Skeletal muscle satellite cell (primary cell): ENCODE data around the gene CUL4A.
A peak's percentile ranks its signal among the peaks of the same experiment; 100 is the strongest.

ENCODE experiments used
- H3K27me3 ChIP-seq: 2 replicates; pipeline ENCODE4 v1.7.0; 2013; ENCODE audit warnings: low read length; ENCODE audit not compliant: control insufficient read depth, insufficient read depth
- H3K36me3 ChIP-seq: 2 replicates; pipeline ENCODE4 v1.7.0; 2013; ENCODE audit warnings: mild to moderate bottlenecking, control low read depth, low read length; ENCODE audit not compliant: insufficient read depth
- H3K4me1 ChIP-seq: 2 replicates; pipeline ENCODE4 v1.7.0; 2013; ENCODE audit warnings: low read length; ENCODE audit not compliant: control insufficient read depth, insufficient read depth
- H3K4me2 ChIP-seq: 2 replicates; pipeline ENCODE4 v1.7.0; 2013; ENCODE audit warnings: mild to moderate bottlenecking, low read length
- H3K4me3 ChIP-seq: 2 replicates; pipeline ENCODE4 v1.7.0; 2013; ENCODE audit warnings: low read length
- H3K9ac ChIP-seq: 2 replicates; pipeline ENCODE4 v1.7.0; 2013; ENCODE audit warnings: mild to moderate bottlenecking, low read depth, low read length, moderate library complexity
- H3K9me3 ChIP-seq: replicated peaks from 2 replicates; pipeline ENCODE4 v1.7.0; 2013; ENCODE audit warnings: mild to moderate bottlenecking, control low read depth, low read length

CUL4A gene

DNA sequence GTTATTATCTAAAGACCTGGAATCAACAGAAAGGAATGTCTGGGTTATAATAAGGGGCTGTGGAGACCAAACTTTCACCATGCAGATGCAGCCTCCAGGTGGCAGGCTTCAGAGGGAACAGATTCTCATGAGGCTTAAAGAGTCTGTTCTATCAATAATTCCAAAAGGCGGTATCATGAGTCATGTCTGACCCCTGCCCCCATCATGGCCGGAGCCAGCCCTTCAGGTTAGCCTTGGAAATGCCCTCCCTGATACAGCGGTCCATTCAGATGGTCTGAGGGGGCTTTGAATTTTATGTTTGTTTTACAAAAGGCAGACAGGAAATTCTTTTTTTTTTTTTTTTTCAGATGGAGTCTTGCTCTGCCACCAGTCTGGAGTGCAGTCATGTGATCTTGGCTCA is 66.0 kb downstream of the CUL4A start:
- Histone ChIP-seq H3K9ac (no peak overlapping the region), H3K27me3 (no peaks in the 10 kb centered on the region), H3K36me3 (peaks cover 18% of the 10 kb centered on the region), H3K4me1 (peaks cover 14% of the 10 kb centered on the region), H3K4me3 (no peak overlapping the region), H3K9me3 (no peaks in the 10 kb centered on the region), H3K4me2 (no peak overlapping the region)

GRCh38 chr13:113280126-113280525 is 70.7 kb downstream of the CUL4A start:
- H3K4me1 ChIP-seq: peaks cover 1% of the 10 kb centered on the region
- no peak overlapping the region for H3K9ac ChIP-seq
- no peaks in the 10 kb centered on the region for H3K9me3 ChIP-seq
- H3K27me3 ChIP-seq: peaks cover 5% of the 10 kb centered on the region
- H3K4me2 ChIP-seq: no peak overlapping the region
- no peaks in the 10 kb centered on the region for H3K36me3 ChIP-seq
- H3K4me3 ChIP-seq: no peak overlapping the region

DNA sequence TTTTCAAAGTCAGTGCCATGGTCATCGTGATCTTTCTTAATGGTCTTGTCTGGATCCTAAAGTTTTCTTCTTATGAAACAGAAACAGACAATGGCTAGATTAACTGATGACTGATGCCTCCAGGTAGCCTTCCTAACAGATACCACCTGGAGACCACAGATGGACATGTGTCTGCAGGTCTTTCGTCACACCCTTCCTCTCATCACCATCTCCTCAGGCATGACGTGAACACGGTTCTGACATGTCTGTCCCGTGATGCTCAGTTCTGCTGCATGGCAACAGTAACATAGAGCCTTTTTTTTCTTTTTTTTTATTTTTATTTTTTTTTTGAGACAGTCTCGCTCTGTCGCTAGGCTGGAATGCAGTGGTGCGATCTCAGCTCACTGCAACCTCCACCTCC is 74.5 kb downstream of the CUL4A start:
- no peaks in the 10 kb centered on the region for H3K9me3 ChIP-seq
- no peaks in the 10 kb centered on the region for H3K4me1 ChIP-seq
- no peak overlapping the region for H3K4me2 ChIP-seq
- H3K4me3 ChIP-seq: no peak overlapping the region
- H3K36me3 ChIP-seq: no peaks in the 10 kb centered on the region
- no peak overlapping the region for H3K9ac ChIP-seq
- H3K27me3 ChIP-seq: peaks cover 14% of the 10 kb centered on the region

DNA sequence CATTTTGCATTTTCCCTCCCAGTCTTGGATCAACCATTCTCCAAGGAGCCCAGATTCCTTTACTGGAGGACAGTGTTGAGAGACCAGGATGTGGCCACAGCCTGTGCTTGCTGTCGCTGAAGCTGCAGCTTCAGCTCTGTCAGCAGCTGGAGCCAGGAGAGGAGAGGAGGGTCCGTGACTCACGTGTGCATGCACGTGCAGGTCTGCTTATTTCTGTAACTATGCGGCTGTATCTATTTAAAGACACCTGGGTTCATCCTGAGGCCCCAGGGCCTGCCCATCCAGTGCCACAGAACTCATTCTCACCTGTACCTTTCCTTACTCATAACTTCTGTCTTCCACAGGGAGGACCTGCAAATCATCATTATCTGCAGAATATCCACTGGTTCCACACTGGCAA is 79.5 kb downstream of the CUL4A start:
- H3K36me3 ChIP-seq: no peaks in the 10 kb centered on the region
- no peak overlapping the region for H3K9ac ChIP-seq
- peaks cover 24% of the 10 kb centered on the region for H3K27me3 ChIP-seq
- H3K4me2 ChIP-seq: no peak overlapping the region
- no peaks in the 10 kb centered on the region for H3K9me3 ChIP-seq
- H3K4me3 ChIP-seq: no peak overlapping the region
- H3K4me1 ChIP-seq: peaks cover 11% of the 10 kb centered on the region

DNA sequence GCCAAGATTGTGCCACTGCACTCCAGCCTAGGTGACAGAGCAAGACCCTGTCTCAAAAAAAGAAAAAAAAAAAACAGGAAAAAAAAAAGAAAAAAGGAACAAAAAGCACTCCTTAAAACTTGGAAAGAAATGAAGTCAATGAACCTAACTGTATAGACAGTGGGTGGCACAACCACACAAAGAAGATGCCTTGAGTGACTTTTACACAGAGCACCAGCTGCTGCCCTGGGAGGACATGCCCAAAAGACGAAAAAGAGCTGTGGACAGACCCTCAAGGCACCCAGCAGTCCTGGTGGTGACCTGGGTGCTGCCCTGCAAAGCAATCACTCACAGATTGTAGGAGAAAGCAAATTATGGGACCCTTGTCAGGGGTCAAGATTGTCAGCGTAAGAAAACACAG is 81.7 kb downstream of the CUL4A start:
- H3K36me3 ChIP-seq: no peaks in the 10 kb centered on the region
- H3K27me3 ChIP-seq: peaks cover 24% of the 10 kb centered on the region
- no peak overlapping the region for H3K4me2 ChIP-seq
- no peak overlapping the region for H3K4me3 ChIP-seq
- peaks cover 11% of the 10 kb centered on the region for H3K4me1 ChIP-seq
- H3K9me3 ChIP-seq: no peaks in the 10 kb centered on the region
- H3K9ac ChIP-seq: no peak overlapping the region

DNA sequence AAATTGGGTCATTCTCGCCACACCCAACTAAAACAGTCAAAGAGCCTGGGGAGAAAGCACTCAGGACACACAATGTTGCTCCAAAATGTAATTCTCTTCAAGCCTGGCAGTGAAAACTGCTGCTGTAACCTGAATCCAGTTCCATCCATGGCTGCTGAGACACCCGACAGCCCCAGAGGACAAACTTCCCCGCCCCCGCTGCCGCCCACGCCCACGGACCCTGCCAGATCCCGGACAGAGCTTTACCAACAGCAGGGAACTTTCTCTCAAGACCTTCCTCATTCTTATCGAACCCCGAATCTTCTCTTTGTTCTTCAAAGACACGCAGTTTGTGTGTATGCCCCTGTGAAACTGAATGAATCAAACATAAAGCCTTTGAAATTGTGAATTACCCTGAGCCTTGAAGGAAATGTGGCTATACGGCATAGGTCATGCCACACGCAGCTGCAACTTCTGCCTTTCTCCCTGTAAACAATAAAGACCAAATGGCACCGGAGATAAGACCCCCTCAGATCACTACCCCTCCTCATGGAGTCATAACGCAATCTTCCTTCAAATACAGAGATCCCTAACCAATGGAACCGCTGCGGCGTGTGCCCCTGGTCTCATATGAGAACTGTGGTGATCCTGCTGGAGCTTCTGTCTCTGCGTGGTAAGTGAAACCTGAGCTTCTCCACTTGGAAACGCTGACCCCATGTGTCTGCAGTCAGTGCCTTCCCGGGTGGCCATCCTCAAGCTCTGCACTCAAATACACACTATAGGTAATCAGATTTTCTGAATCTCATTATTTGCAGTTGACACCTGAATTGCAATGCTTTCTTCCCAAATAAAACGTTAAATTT is 82.8 kb downstream of the CUL4A start:
- peak overlapping the region; percentile 97 for H3K4me2 ChIP-seq
- H3K27me3 ChIP-seq: peaks cover 24% of the 10 kb centered on the region
- no peaks in the 10 kb centered on the region for H3K36me3 ChIP-seq
- peaks cover 17% of the 10 kb centered on the region for H3K4me1 ChIP-seq
- H3K4me3 ChIP-seq: peak overlapping the region; percentile 67
- H3K9ac ChIP-seq: peak overlapping the region; percentile 80
- H3K9me3 ChIP-seq: no peaks in the 10 kb centered on the region

DNA sequence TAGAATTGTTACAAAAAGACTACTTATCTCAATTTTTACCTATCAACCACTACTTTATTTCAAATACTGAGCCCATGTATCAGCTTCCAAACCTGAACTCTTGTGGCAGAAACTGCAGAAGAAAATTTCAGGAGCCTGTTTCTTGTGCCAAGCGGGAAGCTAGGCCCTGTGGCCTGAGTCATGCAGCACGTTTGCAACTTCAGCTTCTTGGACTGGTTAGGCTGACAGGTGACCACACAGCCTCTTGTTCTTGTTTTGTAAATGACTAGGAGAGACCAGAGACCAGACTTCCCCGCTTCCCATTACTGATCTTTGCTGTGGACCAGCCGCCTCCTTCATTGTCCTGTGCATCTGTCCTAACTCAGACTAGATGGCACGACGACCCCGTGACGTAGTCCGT is 84.3 kb downstream of the CUL4A start:
- no peak overlapping the region for H3K4me3 ChIP-seq
- H3K9ac ChIP-seq: no peak overlapping the region
- no peak overlapping the region for H3K4me2 ChIP-seq
- no peaks in the 10 kb centered on the region for H3K36me3 ChIP-seq
- H3K4me1 ChIP-seq: peaks cover 21% of the 10 kb centered on the region
- H3K27me3 ChIP-seq: peaks cover 17% of the 10 kb centered on the region
- H3K9me3 ChIP-seq: no peaks in the 10 kb centered on the region

DNA sequence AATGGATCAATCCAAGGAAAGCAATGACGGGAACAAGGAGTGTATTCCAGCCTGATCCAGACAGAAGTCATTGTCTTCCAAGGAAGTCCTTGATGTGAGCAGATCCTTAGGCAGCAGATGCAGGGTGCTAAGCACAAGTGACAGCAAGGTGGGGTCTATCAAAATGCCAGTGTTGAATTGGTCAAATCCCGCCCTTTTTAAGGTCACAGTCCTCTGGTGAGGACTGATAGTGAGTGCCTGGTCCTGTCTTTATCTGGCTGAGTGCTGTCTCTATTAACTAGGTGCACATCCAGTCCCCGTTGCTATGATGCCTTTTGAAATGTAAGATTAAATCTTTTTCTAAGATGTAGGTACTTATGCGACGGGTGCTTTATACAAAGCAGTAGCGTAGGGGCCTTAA is 86.4 kb downstream of the CUL4A start:
- no peak overlapping the region for H3K4me2 ChIP-seq

GRCh38 chr13:113296823-113297369 is 87.5 kb downstream of the CUL4A start, which contains the start of gene LAMP1:
TSS of gene LAMP1 (plus strand) at chr13:113297239. CDS start at chr13:113297435, 196 bp downstream.
- Histone ChIP-seq H3K9ac (peak within 1 kb of the TSS; percentile 97), H3K27me3 (no peaks in the 10 kb centered on the region), H3K36me3 (no peaks in the 10 kb centered on the region), H3K4me3 (peak within 1 kb of the TSS; percentile 80), H3K4me2 (peak within 1 kb of the TSS; percentile 100), H3K4me1 (peaks cover 28% of the 10 kb centered on the region), H3K9me3 (no peaks in the 10 kb centered on the region)

More for the DNA sequence above, 86.4 kb downstream of the CUL4A start:
- no peaks in the 10 kb centered on the region for H3K27me3 ChIP-seq
- no peak overlapping the region for H3K9ac ChIP-seq
- H3K36me3 ChIP-seq: no peaks in the 10 kb centered on the region
- peaks cover 31% of the 10 kb centered on the region for H3K4me1 ChIP-seq
- no peaks in the 10 kb centered on the region for H3K9me3 ChIP-seq
- H3K4me3 ChIP-seq: no peak overlapping the region

- H3K27me3 ChIP-seq: no peaks in the 10 kb centered on the region
- H3K4me3 ChIP-seq: peak overlapping the region; percentile 80
- H3K36me3 ChIP-seq: no peaks in the 10 kb centered on the region
- H3K9ac ChIP-seq: peak overlapping the region; percentile 97
- H3K9me3 ChIP-seq: no peaks in the 10 kb centered on the region
- peak overlapping the region; percentile 96 for H3K4me2 ChIP-seq
- H3K4me1 ChIP-seq: peaks cover 23% of the 10 kb centered on the region
These were observed 88.1 kb downstream of the CUL4A start for GRCh38 chr13:113297370-113298042.

DNA sequence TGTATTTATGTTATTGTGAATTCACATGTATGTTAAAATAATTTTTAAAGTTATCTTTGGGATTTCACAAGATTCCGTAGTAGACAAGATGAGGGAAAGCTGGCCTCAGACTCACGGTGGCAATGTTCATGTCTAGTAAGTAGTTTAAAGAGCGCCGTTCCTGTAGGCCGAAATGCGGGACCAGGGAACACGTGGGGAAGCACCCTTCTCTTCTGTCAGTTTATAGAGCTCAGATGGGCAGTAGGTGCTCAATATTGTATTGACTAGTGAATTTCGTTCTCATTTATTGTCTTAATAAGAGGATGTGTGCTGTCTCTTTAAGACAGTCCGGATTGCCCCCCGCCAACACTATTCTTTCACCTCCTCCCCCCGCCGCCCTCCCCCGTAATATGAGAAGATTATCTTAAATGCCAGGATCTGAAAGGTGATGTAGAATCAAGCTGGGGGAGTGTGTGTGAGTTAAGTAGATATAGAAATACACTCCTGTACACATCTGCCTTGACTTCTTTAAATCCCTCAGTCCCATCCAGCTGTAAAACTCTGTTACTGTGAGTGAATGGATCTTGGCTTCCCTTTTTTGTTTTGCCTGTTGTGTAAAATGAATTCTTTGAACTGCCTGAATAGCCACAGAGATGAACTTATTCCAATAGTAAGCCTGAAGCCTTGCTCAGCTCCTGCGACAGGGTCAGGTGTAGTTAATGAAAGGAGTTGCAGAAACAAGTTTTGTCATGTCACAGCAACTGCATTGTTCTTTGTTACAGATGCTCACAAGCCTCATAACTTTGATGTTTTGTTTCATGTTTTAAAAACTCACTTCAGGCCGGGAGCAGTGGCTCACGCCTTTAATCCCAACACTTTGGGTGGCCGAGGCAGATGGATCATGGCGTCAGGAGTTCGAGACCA is 88.9 kb downstream of the CUL4A start:
- Histone ChIP-seq H3K27me3 (no peaks in the 10 kb centered on the region), H3K36me3 (peaks cover 3% of the 10 kb centered on the region), H3K4me2 (peak overlapping the region; percentile 96), H3K4me3 (peak overlapping the region; percentile 80), H3K4me1 (peaks cover 20% of the 10 kb centered on the region), H3K9ac (peak overlapping the region; percentile 97), H3K9me3 (no peaks in the 10 kb centered on the region)
